OCI-LY3 (cell line): Measurements from ENCODE around the gene LGI2.
A peak's percentile ranks its signal among the peaks of the same experiment; 100 is the strongest.

Source experiments
- H2AFZ ChIP-seq: fragments of 200-600, 300-600 bp; shearing (Covaris generic); 2 replicates; pipeline ENCODE4 v1.6.0; 2014; ENCODE audit warnings: antibody characterized with exemption, low read depth, low read length
- H3K27ac ChIP-seq: fragments of 200-600, 300-600 bp; sonication (generic); 2 replicates; pipeline ENCODE4 v1.5.1; 2014; ENCODE audit warnings: mild to moderate bottlenecking, low read length, moderate library complexity, mixed read lengths
- H3K27me3 ChIP-seq: fragments of 200-600, 300-600 bp; sonication (generic); 2 replicates; pipeline ENCODE4 v1.6.1; 2014; ENCODE audit warnings: low read depth, low read length, mixed read lengths
- H3K36me3 ChIP-seq: fragments of 200-600, 300-600 bp; sonication (generic); replicated peaks from 2 replicates; pipeline ENCODE3; 2014; ENCODE audit warnings: low read depth, low read length, mixed read lengths
- H3K4me1 ChIP-seq: fragments of 300-600, 200-600 bp; sonication (generic); 2 replicates; pipeline ENCODE4 v1.6.1; 2014; ENCODE audit warnings: low read length, mixed read lengths
- H3K4me2 ChIP-seq: fragments of 200-600, 300-600 bp; sonication (generic); 2 replicates; pipeline ENCODE4 v1.6.1; 2014; ENCODE audit warnings: low read length, mixed read lengths
- H3K4me3 ChIP-seq: fragments of 300-600, 200-600 bp; sonication (generic); 2 replicates; pipeline ENCODE4 v1.5.1; 2014; ENCODE audit warnings: antibody characterized with exemption, mild to moderate bottlenecking, low read length, moderate library complexity
- H3K79me2 ChIP-seq: fragments of 300-600, 200-600 bp; shearing (Covaris generic); 2 replicates; pipeline ENCODE4 v1.6.1; 2014; ENCODE audit warnings: mild to moderate bottlenecking, low read length, mixed read lengths
- H3K9ac ChIP-seq: fragments of 300-600, 200-600 bp; shearing (Covaris generic); 2 replicates; pipeline ENCODE4 v1.6.0; 2014; ENCODE audit warnings: mild to moderate bottlenecking, low read length, moderate library complexity
- H3K9me3 ChIP-seq: fragments of 200-600, 300-600 bp; shearing (Covaris generic); 2 replicates; pipeline ENCODE4 v1.6.1; 2014; ENCODE audit warnings: low read length, mixed read lengths; ENCODE audit not compliant: insufficient read depth
- H4K20me1 ChIP-seq: fragments of 200-600, 300-600 bp; sonication (generic); 2 replicates; pipeline ENCODE4 v1.6.1; 2016; ENCODE audit warnings: low read length, mixed read lengths; ENCODE audit not compliant: insufficient read depth
- CTCF ChIP-seq: fragments of 200-600, 300-600 bp; sonication (generic); IDR thresholded peaks from 2 replicates; pipeline ENCODE4 v1.5.1; 2014; ENCODE audit warnings: antibody characterized with exemption, low read length, low read depth
- EZH2phosphoT487 ChIP-seq: fragments of 200-600 bp; shearing (Covaris generic); IDR thresholded peaks from 2 replicates; pipeline ENCODE4 v1.6.1; 2018; ENCODE audit warnings: antibody characterized with exemption, mixed run types, low read depth

Gene LGI2

DNA sequence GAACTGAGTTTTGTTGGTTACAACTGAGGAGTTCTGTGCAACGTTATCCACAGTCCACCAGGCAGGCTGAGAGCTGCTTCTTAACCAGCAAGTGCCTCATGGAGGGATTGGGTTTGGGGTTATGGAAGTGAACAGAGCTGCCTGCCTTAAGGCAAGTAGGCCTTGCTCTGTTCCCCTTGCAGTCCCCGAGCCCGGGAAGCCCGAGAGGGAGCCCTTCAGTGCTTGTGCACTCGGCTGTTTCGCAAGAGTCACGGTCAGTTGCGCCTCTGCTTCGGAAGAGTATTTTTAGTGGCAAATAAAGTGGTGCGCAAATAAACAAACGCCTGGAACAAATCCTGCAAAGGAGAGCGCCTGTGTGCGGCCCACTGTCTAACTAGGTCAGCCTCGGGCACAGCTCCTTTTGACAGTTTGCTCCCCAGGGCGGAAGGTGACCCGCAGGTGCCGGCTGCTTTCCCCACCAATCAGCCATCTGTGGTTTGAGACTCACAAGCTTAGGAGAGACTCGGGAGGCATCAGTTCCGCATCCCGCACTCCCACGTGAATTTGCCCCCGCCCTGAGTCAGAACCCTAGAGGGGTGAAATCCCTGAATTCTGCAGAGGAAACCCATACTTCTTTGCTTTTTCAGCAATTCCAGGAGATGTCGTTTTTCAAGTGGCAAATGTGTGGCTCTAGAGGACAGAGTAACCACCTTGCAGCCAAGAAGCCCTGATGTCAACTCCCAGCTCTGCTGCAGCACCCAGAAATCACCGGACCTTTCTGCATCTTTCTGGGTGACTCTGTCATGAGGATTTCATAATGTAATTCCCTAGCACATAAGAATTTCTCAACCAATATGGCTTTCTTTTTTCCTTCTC lies 56.8 kb downstream of the LGI2 start:
- Histone ChIP-seq H3K4me2 (peak overlapping the region; percentile 44), H3K4me1 (no peaks in the 10 kb centered on the region), H3K79me2 (no peaks in the 10 kb centered on the region), H4K20me1 (no peaks in the 10 kb centered on the region), H3K9ac (no peak overlapping the region), H3K27ac (no peak overlapping the region), H3K4me3 (0 out of 2 replicates have a peak overlapping the region, but pooled peaks have one; percentile 30), H2AFZ (no peak overlapping the region), H3K36me3 (no peaks in the 10 kb centered on the region), H3K9me3 (no peaks in the 10 kb centered on the region), H3K27me3 (peaks cover 11% of the 10 kb centered on the region)
- TF ChIP-seq EZH2phosphoT487, result no peak
- no peak for TF ChIP-seq CTCF

DNA sequence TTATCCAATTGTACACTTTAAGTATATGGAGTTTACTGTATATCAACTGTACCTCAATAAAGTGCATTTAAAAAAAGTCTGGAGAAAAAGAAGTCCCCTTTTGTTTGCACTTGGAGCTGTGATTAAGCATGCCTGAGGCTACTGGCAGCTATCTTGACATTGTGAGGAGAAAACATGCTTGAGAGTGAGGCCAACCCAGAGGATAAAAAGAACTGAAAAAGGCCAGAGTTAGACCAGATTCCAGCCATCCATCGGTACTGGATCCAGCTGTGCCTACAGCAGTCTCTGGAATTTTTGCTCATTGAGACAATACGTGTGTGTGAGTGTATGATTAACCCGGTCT lies 57.4 kb downstream of the LGI2 start:
- H3K4me3 ChIP-seq, result 0 out of 2 replicates have a peak overlapping the region, but pooled peaks have one; percentile 30
- H3K9me3 ChIP-seq, result no peaks in the 10 kb centered on the region
- peak overlapping the region; percentile 44 for H3K4me2 ChIP-seq
- no peaks in the 10 kb centered on the region for H4K20me1 ChIP-seq
- H3K4me1 ChIP-seq, result no peaks in the 10 kb centered on the region
- no peaks in the 10 kb centered on the region for H3K36me3 ChIP-seq
- no peak overlapping the region for H3K27ac ChIP-seq
- H3K9ac ChIP-seq, result no peak overlapping the region
- no peaks in the 10 kb centered on the region for H3K79me2 ChIP-seq
- H2AFZ ChIP-seq, result no peak overlapping the region
- no peak for TF ChIP-seq EZH2phosphoT487
- TF ChIP-seq CTCF, result no peak
- peaks cover 6% of the 10 kb centered on the region; the same call in 1 of the 2 replicates for H3K27me3 ChIP-seq

DNA sequence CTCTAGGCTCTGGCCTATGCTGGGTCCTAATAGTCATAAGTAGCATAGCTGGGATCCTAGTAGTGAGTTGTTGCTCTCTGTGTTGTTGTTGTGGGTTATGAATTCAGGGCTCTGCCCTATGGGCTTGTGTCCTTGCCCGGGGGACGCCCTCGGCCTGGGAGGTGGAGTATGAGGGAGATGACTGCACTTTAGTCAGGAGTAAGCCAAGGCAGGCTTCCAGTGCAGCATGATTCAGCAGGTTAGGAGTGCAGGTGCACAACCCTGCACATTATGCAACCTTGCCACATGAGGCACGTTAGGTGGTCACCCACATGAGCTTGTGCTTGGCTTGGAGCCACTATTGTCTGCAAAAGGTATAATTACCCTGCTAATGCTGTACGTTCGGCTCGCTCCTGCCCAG lies 59.6 kb downstream of the LGI2 start:
- no peaks in the 10 kb centered on the region for H4K20me1 ChIP-seq
- H3K4me3 ChIP-seq, result no peak overlapping the region
- H3K9me3 ChIP-seq, result no peaks in the 10 kb centered on the region; the same call in 1 of the 2 replicates
- H3K9ac ChIP-seq, result no peak overlapping the region
- H3K79me2 ChIP-seq, result no peaks in the 10 kb centered on the region
- no peak for TF ChIP-seq EZH2phosphoT487
- TF ChIP-seq CTCF, result no peak
- no peak overlapping the region for H2AFZ ChIP-seq
- no peak overlapping the region for H3K4me2 ChIP-seq
- no peaks in the 10 kb centered on the region for H3K36me3 ChIP-seq
- no peak overlapping the region for H3K27ac ChIP-seq
- H3K4me1 ChIP-seq, result no peaks in the 10 kb centered on the region
- H3K27me3 ChIP-seq, result peaks cover 6% of the 10 kb centered on the region; the same call in 1 of the 2 replicates

GRCh38 chr4:24970635-24971034 lies 60.1 kb downstream of the LGI2 start:
- no peaks in the 10 kb centered on the region for H3K4me1 ChIP-seq
- H3K4me2 ChIP-seq, result no peak overlapping the region
- no peak overlapping the region for H3K27ac ChIP-seq
- H3K4me3 ChIP-seq, result no peak overlapping the region
- H4K20me1 ChIP-seq, result no peaks in the 10 kb centered on the region
- H3K79me2 ChIP-seq, result no peaks in the 10 kb centered on the region
- no peak overlapping the region for H3K9ac ChIP-seq
- TF ChIP-seq CTCF (no peak), EZH2phosphoT487 (no peak)
- peaks cover 6% of the 10 kb centered on the region for H3K9me3 ChIP-seq
- no peaks in the 10 kb centered on the region for H3K36me3 ChIP-seq
- peaks cover 6% of the 10 kb centered on the region; the same call in 1 of the 2 replicates for H3K27me3 ChIP-seq
- H2AFZ ChIP-seq, result no peak overlapping the region
